HG03354 (cell line): ENCODE measurements around the gene EPHA4.

Experiments
- ATAC-seq: cut with Tn5 transposase; IDR thresholded peaks from one replicate; pipeline ENCODE4 v1.9.1; 2021; ENCODE audit warnings: mild to moderate bottlenecking; ENCODE audit not compliant: unreplicated experiment, poor library complexity, severe bottlenecking

Gene EPHA4

DNA sequence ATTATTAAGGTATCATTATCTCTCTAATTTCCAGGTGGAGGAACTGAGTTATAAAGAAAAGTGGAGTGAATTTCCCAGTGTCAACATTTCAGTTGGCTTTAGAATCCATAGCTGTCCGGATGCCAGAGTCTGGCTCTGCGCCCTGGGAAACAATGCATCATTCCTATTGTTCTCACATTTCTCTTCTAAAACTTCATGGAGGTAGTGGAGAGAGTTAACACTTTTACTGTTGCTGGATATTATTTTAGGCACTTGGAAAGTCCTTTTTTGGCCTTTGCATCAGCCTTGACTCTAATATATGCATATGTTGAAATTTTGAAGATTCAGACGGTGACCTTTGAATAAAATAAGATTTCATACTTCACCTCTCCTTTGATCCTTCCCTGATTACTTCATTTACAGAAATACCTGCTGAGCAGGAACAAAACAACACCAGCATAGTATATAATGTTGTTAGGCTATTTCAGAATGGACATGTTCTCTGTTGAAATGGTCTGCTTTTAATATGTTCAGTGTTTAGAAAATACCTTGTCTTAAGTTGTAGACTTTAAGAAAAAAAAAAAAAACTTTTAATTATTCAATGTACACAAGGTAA is 148.8 kb downstream of the EPHA4 start:
- ATAC-seq, result no peak

DNA sequence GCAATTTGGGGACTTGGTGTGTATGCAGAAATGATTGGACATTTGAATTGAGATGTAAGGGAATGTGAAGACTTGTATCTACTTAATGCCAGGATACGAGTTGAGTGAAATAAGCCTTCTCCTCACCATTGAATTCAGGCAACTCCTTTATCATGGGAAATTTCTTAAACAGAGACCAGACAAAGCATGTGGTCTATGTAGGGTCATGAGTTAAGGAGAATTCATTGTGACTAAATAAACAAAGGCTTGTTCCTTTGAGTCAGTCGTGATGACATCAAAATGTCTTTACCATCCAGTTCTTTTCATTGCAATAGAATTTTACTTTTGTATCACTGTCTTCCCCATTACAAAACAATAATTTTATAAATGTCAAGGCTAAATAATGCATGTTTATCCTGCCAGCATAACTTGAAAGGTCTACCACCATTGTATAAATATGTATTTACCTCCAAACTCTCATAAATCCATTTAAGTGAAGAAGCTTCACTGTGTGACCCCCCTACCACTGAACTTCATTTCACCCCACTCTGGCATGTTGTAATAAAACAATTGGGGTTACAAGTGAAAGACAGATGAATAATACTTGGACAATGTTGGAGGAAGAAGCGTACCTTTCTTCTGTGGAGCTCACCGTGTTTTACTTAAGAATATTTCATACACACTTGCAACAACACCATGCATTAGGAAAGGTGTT is 149.4 kb downstream of the EPHA4 start:
- ATAC-seq, result no peak

DNA sequence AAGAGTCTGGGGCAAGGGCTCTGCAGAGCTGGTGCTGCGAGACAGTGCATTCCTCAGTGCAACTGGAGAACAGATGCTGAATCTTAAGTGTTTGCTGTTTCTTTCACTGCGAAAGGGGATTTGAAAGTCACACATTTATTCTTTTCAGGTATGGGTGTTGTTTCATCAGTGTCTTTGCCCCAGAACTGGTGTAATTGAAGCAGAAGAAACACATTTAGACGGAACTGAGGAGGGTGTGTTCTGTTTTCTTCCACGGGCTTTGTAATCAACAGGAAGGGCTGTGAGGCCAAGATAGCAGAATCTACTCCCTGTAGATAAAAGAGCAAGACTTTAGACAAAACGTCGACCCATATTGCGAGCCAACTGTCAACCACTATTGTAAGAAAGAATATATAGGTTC is 151.9 kb downstream of the EPHA4 start:
- ATAC-seq, result no peak

DNA sequence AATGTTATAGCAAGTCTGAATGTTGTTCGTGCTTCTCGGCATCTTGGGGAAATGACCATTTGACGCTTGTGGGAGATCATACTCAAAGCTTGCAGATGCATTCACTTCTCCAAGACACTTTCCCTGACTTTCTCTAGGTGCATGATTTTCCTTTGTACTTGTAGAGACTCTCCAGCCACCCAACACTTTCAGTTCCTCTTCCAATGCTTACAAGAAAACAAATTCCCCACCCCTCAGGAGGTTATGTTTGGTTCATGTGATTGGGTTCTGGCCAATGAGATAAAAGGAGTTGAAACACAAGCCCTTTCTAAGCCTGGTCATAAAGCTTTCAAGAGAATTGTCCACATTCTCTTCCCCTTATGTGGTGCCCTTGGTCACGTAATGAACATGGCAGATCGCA is 156.3 kb downstream of the EPHA4 start:
- ATAC-seq, result no peak

DNA sequence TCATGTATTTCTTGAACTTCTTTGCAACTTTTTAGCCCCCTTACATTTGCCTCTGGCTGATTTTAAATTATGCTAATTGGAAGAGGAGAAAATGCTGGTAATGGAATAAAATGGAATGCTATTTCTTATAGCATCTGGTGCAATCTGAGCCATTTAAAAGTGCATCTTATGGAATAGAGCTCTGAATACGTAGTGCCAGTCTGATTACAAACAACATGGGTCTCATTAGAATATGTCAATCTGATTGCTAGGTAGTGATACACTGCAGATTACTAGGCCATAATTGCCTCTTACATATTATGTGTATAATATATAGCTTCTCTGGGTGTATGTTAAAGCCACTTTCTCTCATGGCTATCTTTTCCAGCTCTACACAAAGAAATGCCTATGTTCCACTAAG is 159.1 kb downstream of the EPHA4 start:
- no peak for ATAC-seq

DNA sequence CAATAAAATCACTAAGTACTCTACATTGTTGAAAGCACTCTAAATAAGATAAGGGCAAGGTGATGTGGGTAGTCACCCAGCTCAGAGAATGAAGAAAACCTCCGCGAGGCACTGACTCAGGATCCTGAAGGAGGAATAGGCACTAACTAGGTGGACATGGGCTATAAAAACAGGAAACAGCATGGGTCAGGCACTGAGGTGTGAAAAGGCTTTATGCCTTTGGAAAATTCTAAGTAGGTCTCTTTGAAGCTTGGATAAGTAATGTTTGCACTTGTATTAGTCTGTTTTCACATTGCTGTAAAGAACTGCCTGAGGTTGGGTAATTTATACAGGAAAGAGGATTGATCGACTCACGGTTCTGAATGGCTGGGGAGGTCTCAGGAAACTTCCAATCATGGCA is 161.6 kb downstream of the EPHA4 start:
- no peak for ATAC-seq

DNA sequence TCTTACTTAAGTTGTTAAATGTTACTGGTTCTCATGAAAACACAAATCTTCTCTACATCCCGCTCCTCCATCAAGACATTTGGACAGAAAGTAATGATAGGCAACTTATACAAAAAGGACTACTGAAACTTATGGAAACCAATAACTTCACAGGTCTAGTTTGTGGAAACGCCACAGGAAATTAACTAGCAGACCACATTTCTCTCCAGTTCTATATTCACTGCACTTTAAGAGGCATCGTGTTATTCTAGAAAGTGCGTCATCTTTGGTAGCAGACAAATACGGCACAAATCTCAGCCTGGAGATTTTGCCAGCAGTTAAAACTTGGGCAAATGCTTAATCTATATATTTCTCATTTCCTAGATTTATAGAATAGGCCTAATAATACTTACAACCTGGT is 164.3 kb downstream of the EPHA4 start:
- ATAC-seq, result no peak

DNA sequence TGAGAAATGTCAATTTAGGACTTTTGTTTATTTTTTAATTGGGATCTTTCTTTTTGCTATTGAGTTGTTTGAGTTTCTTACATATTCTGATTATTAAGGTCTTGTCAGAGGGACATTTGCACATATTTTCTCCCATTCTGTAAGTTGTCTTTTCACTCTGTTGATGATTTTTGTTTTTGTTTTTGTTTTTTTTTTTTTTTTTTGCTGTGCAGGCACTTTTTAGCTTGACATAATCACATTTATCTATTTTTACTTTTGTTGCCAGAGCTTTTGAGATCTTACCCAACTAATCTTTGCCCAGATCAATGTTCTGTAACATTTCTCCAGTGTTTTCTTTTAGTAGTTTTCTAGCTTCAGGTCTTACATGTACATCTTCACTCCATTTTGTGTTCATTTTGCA is 166.6 kb downstream of the EPHA4 start:
- ATAC-seq, result no peak

DNA sequence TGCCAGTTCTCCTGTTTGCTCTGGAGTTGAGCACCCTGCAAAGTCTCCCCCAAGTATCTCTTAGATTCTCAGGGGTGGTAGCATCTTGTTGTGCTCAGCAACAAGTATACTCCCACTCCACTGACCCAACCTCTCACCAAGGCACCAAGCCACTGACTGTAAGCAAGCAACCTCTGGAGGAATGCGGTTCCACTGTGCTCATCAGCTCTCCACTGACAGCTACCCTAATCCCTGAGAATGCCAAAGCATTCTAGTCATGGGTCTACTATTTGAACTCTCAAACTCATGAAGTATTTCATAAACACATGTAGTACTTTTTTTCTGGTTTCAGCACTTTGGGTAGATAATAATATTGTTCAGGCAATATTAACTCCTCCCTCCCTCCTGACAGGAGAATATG is 170.0 kb downstream of the EPHA4 start:
- no peak for ATAC-seq

DNA sequence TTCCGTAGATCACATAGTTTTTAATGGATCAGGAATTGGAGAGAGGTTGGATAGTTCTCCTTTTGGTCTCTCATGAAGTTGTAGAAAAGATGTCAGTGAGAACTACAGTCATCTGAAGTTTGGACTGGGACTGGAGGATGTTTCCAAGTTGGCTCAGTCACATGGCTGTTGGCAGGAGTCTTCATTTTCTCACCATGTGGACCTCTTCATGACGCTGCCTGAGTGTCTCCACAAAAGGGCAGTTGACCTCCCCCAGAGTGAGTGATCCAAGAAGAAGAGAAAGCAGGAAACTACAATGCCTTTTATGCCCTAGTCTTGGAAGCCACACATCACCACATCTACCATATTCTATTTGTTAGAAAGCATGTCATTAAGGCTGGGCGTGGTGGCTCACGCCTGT is 171.7 kb downstream of the EPHA4 start:
- no peak for ATAC-seq

DNA sequence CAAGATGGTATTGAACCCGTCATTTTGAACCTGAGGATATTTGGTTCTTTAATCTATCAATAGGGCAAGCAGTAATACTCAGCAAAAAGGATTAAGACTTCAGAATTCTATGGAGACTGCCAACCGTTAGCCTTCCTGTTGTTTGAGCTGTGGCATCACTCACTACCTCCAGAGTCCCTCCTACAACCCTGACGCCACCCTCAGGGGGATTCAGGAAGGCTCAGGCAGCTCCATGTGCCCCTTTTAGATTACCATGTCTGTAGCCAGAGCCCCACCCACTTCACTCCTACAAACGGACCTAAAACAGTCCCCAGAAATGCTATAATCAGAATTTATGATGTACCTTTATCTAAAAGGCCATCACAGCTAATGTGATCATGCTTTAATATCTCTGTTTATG is 172.9 kb downstream of the EPHA4 start:
- ATAC-seq, result no peak

DNA sequence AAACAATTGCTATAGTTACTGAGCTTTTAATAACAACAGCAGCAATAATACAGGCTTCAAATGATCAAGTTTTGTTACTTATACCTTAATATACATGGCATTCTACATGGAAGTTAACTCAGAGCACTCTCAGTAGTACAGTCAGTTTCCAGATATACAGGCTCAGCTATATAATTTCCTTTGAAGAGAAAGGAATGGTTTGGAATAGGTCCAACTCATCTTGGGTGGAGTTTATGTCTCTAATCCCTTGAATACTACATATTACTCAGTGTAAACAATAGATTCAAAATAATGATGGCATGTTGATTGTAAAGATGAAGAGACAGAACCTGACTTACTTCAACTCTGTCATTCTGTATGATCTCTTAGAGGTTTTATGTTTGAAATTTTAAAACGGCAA is 174.9 kb downstream of the EPHA4 start:
- ATAC-seq, result no peak

DNA sequence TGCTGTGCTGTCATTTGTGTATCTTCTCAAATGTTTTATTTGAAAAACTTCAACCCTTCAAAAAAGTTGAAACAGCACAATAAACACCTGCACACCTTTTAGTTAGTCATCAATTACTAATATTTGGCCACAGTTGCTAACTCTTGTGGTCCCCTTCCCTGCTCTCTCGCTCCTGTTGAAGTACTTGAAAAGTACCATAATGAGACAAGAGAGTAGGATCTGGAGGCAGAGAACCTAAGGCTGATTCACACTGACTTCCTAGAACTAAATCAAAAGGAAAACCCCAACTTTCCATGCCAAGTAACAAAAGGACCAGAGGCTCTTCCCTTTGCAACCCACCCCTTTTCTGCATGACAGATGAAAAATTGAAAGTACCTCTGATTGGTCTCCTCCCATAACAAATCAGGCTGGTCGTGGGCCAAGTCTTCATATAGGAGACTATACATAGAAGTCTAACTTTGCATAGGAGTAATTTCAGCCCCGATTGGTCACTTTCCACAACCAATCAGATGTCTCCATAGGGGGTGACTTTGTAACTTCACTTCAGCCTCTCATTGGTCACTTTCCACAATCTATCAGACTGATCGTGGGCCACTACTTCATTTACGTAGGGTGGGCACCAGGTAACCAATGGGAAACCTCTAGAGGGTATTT is 179.7 kb downstream of the EPHA4 start:
- no peak for ATAC-seq

DNA sequence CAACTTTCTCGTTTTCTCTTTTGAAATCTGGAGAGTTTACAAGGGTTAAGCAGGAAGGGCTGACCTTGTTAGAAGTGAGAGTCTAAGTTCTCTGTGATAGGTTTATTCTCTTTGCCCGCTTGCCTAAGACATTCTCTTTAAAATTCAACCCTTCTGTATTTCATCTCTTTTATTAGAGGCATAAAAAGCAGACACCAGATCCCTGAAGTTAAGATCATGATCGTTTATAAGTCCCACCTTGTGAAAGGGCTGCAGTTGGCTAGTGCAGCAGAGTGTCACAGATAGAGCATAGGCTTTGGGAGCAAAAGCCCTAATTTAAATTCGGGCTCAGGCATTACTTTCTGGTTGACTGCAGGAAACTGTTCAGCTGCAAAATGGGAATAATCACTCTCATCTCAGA is 181.2 kb downstream of the EPHA4 start:
- ATAC-seq, result no peak

DNA sequence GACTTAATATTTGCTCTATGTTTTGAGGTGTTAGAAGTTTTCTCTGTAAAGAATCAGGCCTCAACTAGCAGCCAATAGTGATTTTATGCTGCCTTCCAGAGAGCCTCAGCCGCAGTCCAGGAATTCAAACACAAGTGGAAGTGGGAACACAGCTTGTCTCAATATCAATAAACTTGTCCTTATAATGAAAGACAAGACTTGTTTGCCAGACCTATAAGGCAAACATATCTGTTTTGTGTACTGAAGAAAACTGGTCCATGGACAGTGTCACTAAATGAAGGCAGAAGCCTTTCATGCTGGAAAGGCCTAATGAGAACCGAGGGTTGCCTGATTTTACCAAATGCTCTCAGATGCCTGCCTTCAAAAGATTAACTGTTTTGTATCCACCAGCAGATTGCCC is 182.2 kb downstream of the EPHA4 start:
- no peak for ATAC-seq

DNA sequence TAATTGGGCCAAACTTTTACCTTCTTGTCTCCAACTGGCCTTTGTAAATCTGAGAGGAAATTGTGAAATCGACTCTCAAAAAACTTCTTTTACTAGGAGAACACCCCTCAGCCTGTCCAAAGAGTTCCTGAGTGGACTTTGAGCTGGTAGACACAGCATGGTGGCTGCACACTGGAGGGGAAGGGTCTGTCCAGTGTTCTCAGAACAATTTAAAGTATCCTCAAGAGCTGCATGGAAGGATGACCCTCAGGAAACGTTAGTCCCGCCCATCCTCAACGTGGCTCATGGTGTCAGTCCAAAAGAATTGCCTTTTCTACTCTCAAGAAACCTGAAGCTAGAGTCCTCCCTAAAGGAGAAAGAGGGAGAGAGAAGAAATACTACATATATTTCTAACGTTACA is 182.7 kb downstream of the EPHA4 start:
- ATAC-seq, result no peak

DNA sequence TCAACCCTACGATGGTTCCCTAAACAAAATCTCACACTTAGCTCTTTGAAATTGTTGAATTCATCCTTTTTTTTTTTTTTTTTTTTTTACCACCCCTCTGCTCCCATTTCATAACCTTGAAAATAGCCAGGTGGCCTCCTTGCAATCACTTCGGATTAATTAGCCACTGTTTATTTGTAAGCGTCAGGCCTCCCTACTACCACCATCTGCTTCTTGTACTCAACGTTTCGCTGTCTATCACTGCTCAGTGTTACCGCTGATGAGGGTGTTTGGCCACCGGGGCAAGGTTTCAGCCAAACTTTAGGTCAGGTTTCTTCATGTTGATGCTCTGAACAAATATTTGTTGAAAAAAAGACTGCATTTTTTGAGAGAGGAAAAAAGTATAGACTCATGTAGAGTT is 183.2 kb downstream of the EPHA4 start:
- no peak for ATAC-seq

DNA sequence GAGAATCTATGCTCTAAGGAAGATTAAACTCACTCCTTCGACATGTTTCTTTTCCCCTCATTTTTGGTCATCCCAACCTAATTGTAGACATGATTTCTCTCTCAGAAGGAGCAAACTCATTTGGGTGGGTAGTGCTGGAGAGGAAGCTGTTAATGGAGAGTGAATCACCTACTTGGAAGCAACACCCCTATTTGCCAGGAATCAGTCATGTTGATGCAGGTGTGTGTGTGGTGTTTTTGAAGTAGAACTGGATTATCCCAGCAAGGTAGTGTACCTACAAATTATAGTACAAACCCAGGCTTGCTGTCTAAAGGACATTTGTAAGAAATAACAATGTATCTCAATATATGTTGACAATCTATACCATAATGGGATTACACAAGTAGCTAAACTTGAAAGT is 186.4 kb downstream of the EPHA4 start:
- ATAC-seq, result no peak

DNA sequence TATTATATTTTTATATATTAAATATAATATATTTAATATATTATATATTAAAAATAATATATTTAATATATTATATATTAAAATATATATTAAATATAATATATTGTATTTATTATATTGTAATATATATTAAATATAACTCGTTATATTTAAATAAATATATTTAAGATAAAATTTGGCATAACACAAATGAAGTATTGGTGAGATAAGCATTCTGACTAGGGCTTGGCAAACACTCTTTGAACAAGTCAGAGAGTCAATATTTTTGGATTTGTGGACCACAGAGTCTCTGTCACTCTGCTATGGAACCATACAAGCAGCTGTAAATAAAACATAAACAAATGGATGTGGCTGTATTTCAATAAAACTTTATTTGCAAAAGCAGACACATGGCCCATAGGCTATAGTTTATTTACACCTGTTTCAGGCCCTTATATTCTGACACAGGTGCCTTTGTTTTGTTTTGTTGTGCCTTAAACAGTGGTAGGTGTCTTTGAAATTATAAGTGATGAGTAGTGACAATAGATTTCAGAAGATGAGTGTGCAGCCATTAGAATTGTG is 190.1 kb downstream of the EPHA4 start:
- no peak for ATAC-seq

DNA sequence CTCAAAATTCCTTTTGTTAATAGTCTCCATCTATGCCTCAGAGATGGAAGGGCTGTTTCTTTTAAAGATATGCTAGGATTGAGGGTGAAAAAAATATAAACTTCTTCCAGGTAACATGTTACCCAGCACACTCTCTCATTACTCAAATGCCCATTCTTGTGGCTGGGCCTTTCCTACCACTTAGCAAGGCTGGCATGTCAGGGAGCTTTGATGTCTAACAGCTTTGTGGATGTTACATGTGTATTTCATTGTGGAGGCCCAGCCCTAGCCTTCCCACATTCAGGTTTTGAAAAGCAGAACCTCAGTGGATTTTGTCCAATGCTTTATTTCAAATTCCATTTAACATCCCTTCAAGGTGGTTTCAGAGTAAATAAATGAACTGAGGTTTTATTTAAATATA is 191.4 kb downstream of the EPHA4 start:
- ATAC-seq, result no peak

DNA sequence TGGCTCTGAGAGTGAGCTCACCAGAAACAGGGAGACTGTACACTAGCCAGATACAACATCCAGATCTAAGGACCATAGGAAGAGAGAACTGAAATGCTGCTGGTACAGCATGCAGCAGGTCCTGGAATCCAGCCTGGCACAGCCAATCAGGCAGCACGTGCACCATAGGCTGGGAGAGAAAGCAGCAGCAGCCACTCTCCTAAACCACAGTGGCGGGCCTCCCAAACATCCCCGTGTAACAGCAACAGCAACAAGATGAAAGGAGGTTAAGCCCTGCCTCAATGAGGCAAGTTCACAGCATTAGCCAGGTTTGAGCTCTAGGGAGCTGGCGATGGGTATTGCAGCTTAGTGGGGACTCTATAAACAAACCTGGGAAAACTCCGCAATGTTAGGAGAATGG is 192.0 kb downstream of the EPHA4 start:
- no peak for ATAC-seq
